ENCODE data around the gene SGIP1. TPM values are rescaled to one million over a fixed set of nuclear protein-coding genes. Genes with fewer than 3 reads are reported as not detected.

Gene SGIP1
- total RNA-seq, 2 donors from 2014 or later, result 1.3 to 6.2 TPM

GRCh38 chr1:66599346-66599745 is 65.4 kb downstream of the SGIP1 start:
- Histone ChIP-seq H3K9me3 (peaks cover 0 to 5% of the 10 kb centered on the region in 2 donors), H3K27ac (no peak overlapping the region), H3K4me3 (no peak overlapping the region), H3K27me3 (no peaks in the 10 kb centered on the region), H3K4me1 (peaks cover 0 to 5% of the 10 kb centered on the region in 2 donors), H3K36me3 (no peaks in the 10 kb centered on the region)
- DNase-seq (ENCODE audit: low spot score), result no peak
- no peak for TF ChIP-seq CTCF (IDR thresholded peaks at IDR 0.05)

DNA sequence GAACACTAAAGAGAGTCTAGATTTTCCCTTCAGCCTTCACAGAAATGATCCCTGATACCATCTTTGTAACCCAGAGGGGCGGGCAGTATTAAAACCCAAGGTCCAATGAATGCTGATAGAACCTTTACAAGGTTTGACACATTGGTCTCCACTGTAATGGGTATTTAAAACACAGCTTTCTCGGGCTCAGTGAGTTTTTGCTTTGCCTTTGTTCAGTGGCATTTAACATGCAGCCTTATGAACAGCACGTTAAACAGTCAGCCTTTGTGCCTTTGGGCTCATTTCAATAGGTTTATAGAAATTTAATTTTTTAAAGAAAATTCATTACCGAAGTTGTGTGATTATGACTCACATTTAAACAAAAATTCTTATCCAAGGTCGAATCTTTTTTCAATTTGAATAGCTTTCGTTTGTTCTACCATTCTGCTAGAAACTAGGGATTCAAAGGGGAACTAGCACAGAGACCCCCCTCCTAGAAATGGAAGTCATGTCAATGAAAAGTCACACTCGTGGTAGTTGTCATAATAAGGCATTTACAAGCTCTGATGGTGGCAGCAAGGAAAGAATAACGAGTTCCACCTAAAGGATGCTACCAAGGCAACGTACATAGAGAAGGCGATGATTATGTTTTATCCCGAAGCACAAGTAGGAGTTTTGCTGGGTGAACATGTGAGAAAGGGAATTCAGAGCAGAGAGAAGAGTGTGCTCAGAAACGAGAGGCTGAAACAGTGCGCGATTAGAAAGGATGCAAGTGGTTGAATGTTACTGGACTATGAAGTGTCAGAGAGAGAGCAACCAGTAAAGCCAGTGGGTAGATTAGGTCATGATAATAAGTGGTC is 66.2 kb downstream of the SGIP1 start:
- Histone ChIP-seq H3K27ac (no peak overlapping the region), H3K27me3 (no peaks in the 10 kb centered on the region), H3K9me3 (peaks cover 0 to 5% of the 10 kb centered on the region in 2 donors), H3K4me3 (no peak overlapping the region), H3K4me1 (peaks cover 0 to 5% of the 10 kb centered on the region in 2 donors), H3K36me3 (no peaks in the 10 kb centered on the region)
- no peak for TF ChIP-seq CTCF (IDR thresholded peaks at IDR 0.05)
- no peak for DNase-seq (ENCODE audit: low spot score)

DNA sequence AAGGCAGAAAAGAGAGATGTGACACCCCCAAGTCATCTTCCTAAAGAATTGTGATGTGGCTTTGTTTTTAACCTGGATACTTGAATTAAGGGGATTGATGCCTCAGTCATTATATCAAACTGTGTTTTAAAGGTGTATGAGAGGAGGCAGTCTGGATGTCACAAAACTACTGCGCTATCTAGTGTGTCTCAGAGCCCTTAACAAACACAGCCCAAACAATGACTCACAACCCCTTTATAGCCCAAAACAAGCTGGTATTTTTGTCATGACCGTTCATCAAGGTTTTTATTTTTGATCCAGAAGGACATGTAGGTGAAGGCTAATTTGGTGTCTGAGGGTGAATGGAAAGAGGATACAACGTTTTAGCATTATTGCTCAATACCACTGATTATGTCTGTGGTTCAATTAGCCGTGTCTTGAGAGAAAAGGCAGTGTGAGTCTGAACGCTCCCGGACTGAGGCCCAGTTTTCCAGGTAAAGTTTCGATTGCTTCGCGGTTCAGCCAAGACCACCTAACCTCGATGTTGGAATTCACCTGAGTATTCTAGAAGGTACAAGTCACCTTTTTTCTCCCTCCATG is 71.6 kb downstream of the SGIP1 start:
- Histone ChIP-seq H3K36me3 (no peaks in the 10 kb centered on the region), H3K27me3 (no peaks in the 10 kb centered on the region), H3K27ac (no peak overlapping the region), H3K9me3 (no peaks in the 10 kb centered on the region), H3K4me1 (no peaks in the 10 kb centered on the region), H3K4me3 (no peak overlapping the region)
- no peak for DNase-seq (ENCODE audit: low spot score)
- no peak for TF ChIP-seq CTCF (IDR thresholded peaks at IDR 0.05)

GRCh38 chr1:66606362-66607065 is 72.6 kb downstream of the SGIP1 start:
- TF ChIP-seq CTCF (IDR thresholded peaks at IDR 0.05), result no peak
- H3K36me3 ChIP-seq, result no peaks in the 10 kb centered on the region
- no peak for DNase-seq (ENCODE audit: low spot score)
- no peaks in the 10 kb centered on the region for H3K4me1 ChIP-seq
- H3K9me3 ChIP-seq, result no peaks in the 10 kb centered on the region
- H3K27ac ChIP-seq, result no peak overlapping the region
- H3K4me3 ChIP-seq, result no peak overlapping the region
- no peaks in the 10 kb centered on the region for H3K27me3 ChIP-seq

GRCh38 chr1:66607458-66607857 is 73.5 kb downstream of the SGIP1 start:
- H3K36me3 ChIP-seq, result no peaks in the 10 kb centered on the region
- no peak for DNase-seq (ENCODE audit: low spot score)
- TF ChIP-seq CTCF (IDR thresholded peaks at IDR 0.05), result no peak
- H3K27ac ChIP-seq, result no peak overlapping the region
- no peaks in the 10 kb centered on the region for H3K4me1 ChIP-seq
- H3K4me3 ChIP-seq, result no peak overlapping the region
- no peaks in the 10 kb centered on the region for H3K9me3 ChIP-seq
- no peaks in the 10 kb centered on the region for H3K27me3 ChIP-seq
